CD4-positive, alpha-beta T cell (primary cell): Measurements from ENCODE around the gene PFKFB3. TPM values are rescaled to one million over a fixed set of nuclear protein-coding genes. Genes with fewer than 3 reads are reported as not detected.

Experiments used
- ATAC-seq: fragments of 200-7000 bp; cut with Tn5 transposase; one replicate; pipeline ENCODE4 v1.10.0; 2022; ENCODE audit warnings: mild to moderate bottlenecking; ENCODE audit not compliant: poor library complexity
- CTCF ChIA-PET: fragments of 350-600 bp; sonication (Branson Sonifier 250); formaldehyde crosslinking; loops from one replicate; lab custom pipeline; 2021; ENCODE audit warnings: antibody characterized with exemption, inconsistent platforms; lab: Charles Lee
- POLR2A ChIA-PET: fragments of 350-600 bp; sonication (Branson Sonifier 250); formaldehyde crosslinking; loops from one replicate; lab custom pipeline; 2021; ENCODE audit warnings: antibody characterized with exemption, inconsistent platforms; lab: Charles Lee
- DNase-seq, 14 experiments: peaks; one replicate each; pipeline ENCODE4 v3.0.0-alpha.2; 2013 to 2020; ENCODE audit warnings: mixed read lengths in 2 of 14
- H3K27ac ChIP-seq, 2 donors: one replicate each; pipeline versions ENCODE4 v1.5.1 to v1.7.0; 2013; ENCODE audit warnings: low read length in 2 of 2, low read depth in 1 of 2, mild to moderate bottlenecking in 1 of 2
- H3K27me3 ChIP-seq, 2 experiments: 1 replicate in 1 of 2; 2 replicates in 1 of 2; pipeline versions ENCODE4 v1.6.1 to v1.7.0; 2013; ENCODE audit warnings: low read length in 2 of 2, control low read depth in 1 of 2, mild to moderate bottlenecking in 1 of 2, moderate library complexity in 1 of 2; ENCODE audit not compliant: insufficient read depth in 2 of 2, control insufficient read depth in 1 of 2
- H3K36me3 ChIP-seq: one replicate; pipeline ENCODE4 v1.6.1; 2013; ENCODE audit warnings: low read length, control low read depth; ENCODE audit not compliant: insufficient read depth
- H3K4me1 ChIP-seq: one replicate; pipeline ENCODE4 v1.6.1; 2013; ENCODE audit warnings: low read length, control low read depth; ENCODE audit not compliant: insufficient read depth
- H3K4me3 ChIP-seq: one replicate; pipeline ENCODE4 v1.5.1; 2013; ENCODE audit warnings: mild to moderate bottlenecking, low read length, moderate library complexity
- H3K9me3 ChIP-seq, 2 experiments: 1 replicate in 1 of 2; 2 replicates in 1 of 2; pipeline versions ENCODE4 v1.6.1 to v1.7.0; 2013; ENCODE audit warnings: low read length in 2 of 2, mild to moderate bottlenecking in 2 of 2, control low read depth in 1 of 2, moderate library complexity in 1 of 2; ENCODE audit not compliant: control insufficient read depth in 1 of 2, insufficient read depth in 1 of 2
- H3K27ac Mint-ChIP-seq: one replicate; pipeline ENCODE4 v1.8.0; 2020; ENCODE audit warnings: mixed read lengths
- H3K27me3 Mint-ChIP-seq: one replicate; pipeline ENCODE4 v1.8.0; 2021; ENCODE audit warnings: mixed read lengths
- H3K36me3 Mint-ChIP-seq: one replicate; pipeline ENCODE4 v1.8.0; 2021; ENCODE audit warnings: low read depth, mixed read lengths
- H3K4me1 Mint-ChIP-seq: one replicate; pipeline ENCODE4 v1.8.0; 2021; ENCODE audit warnings: low read depth, mixed read lengths
- H3K4me3 Mint-ChIP-seq: one replicate; pipeline ENCODE4 v1.8.0; 2020; ENCODE audit warnings: mild to moderate bottlenecking, mixed read lengths
- H3K9me3 Mint-ChIP-seq: one replicate; pipeline ENCODE4 v1.8.0; 2020; ENCODE audit warnings: mixed read lengths
- intact Hi-C, 2 experiments: fragments of 100-400 bp; cut with DNase I in 1 of 2; cut with micrococcal nuclease in 1 of 2; formaldehyde crosslinking; loops; one replicate each; pipeline versions ENCODE4 v1.15.1 to v1.9.0; 2023 to 2025; cut with DNase I, micrococcal nuclease
- total RNA-seq, 174 experiments: library from RNA in 2 of 174; stranded (reverse) in 2 of 174; gene quantifications; one replicate each; pipeline ENCODE4 v1.2.3 and lab custom pipeline; 2021 to 2026
- TF ChIP-seq, protein P1 (sequence below): fragments of 200-600 bp; IDR thresholded peaks from one replicate; pipeline ENCODE4 v1.8.0; 2022; ENCODE audit warnings: antibody characterized with exemption, mild to moderate bottlenecking

Gene PFKFB3
- total RNA-seq, 2 experiments from 2014 or later: 142 to 145 TPM

- Histone ChIP-seq H3K9me3 (no peaks in the 10 kb centered on the region), H3K36me3 (peaks cover 19% of the 10 kb centered on the region), H3K4me1 (peaks cover 78% of the 10 kb centered on the region), H3K27ac (peak overlapping the region in 1 of 2 donors; percentile 29), H3K27me3 (no peaks in the 10 kb centered on the region), H3K4me3 (no peak overlapping the region)
- H3K27me3 Mint-ChIP-seq: no peaks in the 10 kb centered on the region
- H3K4me3 Mint-ChIP-seq: no peak overlapping the region
- CTCF ChIA-PET: no interaction called here
- ATAC-seq (no peak), DNase-seq (no peak)
- H3K27ac Mint-ChIP-seq: peak overlapping the region; percentile 94
- peaks cover 72% of the 10 kb centered on the region for H3K4me1 Mint-ChIP-seq
- intact Hi-C loops: no loop called here
- H3K9me3 Mint-ChIP-seq: no peaks in the 10 kb centered on the region
- POLR2A ChIA-PET: interaction anchor here (0.8 to 2.4 kb wide), 2 partner anchors 34 to 117 kb away, joined by 4 to 11 read pairs; partner anchors contain the start of gene PFKFB3
- peaks cover 25% of the 10 kb centered on the region for H3K36me3 Mint-ChIP-seq
- TF ChIP-seq, protein P1, sequence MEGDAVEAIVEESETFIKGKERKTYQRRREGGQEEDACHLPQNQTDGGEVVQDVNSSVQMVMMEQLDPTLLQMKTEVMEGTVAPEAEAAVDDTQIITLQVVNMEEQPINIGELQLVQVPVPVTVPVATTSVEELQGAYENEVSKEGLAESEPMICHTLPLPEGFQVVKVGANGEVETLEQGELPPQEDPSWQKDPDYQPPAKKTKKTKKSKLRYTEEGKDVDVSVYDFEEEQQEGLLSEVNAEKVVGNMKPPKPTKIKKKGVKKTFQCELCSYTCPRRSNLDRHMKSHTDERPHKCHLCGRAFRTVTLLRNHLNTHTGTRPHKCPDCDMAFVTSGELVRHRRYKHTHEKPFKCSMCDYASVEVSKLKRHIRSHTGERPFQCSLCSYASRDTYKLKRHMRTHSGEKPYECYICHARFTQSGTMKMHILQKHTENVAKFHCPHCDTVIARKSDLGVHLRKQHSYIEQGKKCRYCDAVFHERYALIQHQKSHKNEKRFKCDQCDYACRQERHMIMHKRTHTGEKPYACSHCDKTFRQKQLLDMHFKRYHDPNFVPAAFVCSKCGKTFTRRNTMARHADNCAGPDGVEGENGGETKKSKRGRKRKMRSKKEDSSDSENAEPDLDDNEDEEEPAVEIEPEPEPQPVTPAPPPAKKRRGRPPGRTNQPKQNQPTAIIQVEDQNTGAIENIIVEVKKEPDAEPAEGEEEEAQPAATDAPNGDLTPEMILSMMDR: no peak
These were observed 34.6 kb upstream of the PFKFB3 start for GRCh38 chr10:6168084-6168483.

- CTCF ChIA-PET: interaction anchor here (1.2 to 1.6 kb wide), 2 partner anchors 32 to 231 kb away, joined by 3 to 4 read pairs; partner anchors contain the start of gene PFKFB3
These were observed 32.1 kb upstream of the PFKFB3 start for GRCh38 chr10:6170638-6171037.

GRCh38 chr10:6171881-6172695 is 30.6 kb upstream of the PFKFB3 start:
- intact Hi-C loops: loop anchor here (2.0 kb wide), 2 partner anchors 31 to 235 kb away; partner anchors contain the start of gene PFKFB3 (in 1 of the 2)
- peaks cover 17% of the 10 kb centered on the region for H3K36me3 ChIP-seq
- peaks cover 24% of the 10 kb centered on the region for H3K36me3 Mint-ChIP-seq
- peak in 4 of 14 experiments; percentile 15 to 76 (median 57) for DNase-seq
- TF ChIP-seq, protein P1: no peak
- ChIA-PET CTCF (interaction anchor here (1.0 to 1.7 kb wide), 5 partner anchors 10 to 230 kb away, joined by 3 to 24 read pairs (median 4); partner anchors contain the start of gene PFKFB3), POLR2A (interaction anchor here (1.3 to 3.0 kb wide), 7 partner anchors 9 to 230 kb away, joined by 3 to 64 read pairs (median 11); partner anchors contain the start of gene PFKFB3)
- H3K27ac Mint-ChIP-seq: peak overlapping the region; percentile 83
- no peaks in the 10 kb centered on the region for H3K9me3 ChIP-seq
- no peak for ATAC-seq
- H3K9me3 Mint-ChIP-seq: no peaks in the 10 kb centered on the region
- no peaks in the 10 kb centered on the region for H3K27me3 ChIP-seq
- H3K4me1 Mint-ChIP-seq: peaks cover 85% of the 10 kb centered on the region
- no peaks in the 10 kb centered on the region for H3K27me3 Mint-ChIP-seq
- no peak overlapping the region for H3K4me3 ChIP-seq
- peaks cover 84% of the 10 kb centered on the region for H3K4me1 ChIP-seq
- no peak overlapping the region for H3K27ac ChIP-seq
- H3K4me3 Mint-ChIP-seq: peak overlapping the region; percentile 18

More at GRCh38 chr10:6170638-6171037, 32.1 kb upstream of the PFKFB3 start:
- intact Hi-C loops: no loop called here
- H3K4me1 ChIP-seq: peaks cover 78% of the 10 kb centered on the region
- H3K36me3 ChIP-seq: peaks cover 19% of the 10 kb centered on the region
- Mint-ChIP-seq H3K27ac (peak overlapping the region; percentile 94), H3K36me3 (peaks cover 29% of the 10 kb centered on the region), H3K27me3 (no peaks in the 10 kb centered on the region), H3K4me1 (peaks cover 73% of the 10 kb centered on the region), H3K4me3 (no peak overlapping the region), H3K9me3 (no peaks in the 10 kb centered on the region)
- no peaks in the 10 kb centered on the region for H3K9me3 ChIP-seq
- H3K4me3 ChIP-seq: no peak overlapping the region
- no peaks in the 10 kb centered on the region for H3K27me3 ChIP-seq
- no peak overlapping the region for H3K27ac ChIP-seq
- TF ChIP-seq, protein P1: no peak
- POLR2A ChIA-PET: interaction anchor here (0.9 kb wide), 1 partner anchor 8 kb away, joined by 3 read pairs; no protein-coding TSS in a partner anchor
- DNase-seq (no peak), ATAC-seq (no peak)
